ENCODE data around the gene TTC28. TPM values are rescaled to one million over a fixed set of nuclear protein-coding genes. Genes with fewer than 3 reads are reported as not detected.

TTC28 gene
- total RNA-seq, 1 donor from 2014 or later, result 70.8 TPM

- DNase-seq (ENCODE audit: low spot score), result no peak
- no peaks in the 10 kb centered on the region for H3K27me3 Mint-ChIP-seq (ENCODE audit: unreplicated experiment)
- H3K36me3 Mint-ChIP-seq (ENCODE audit: low read depth, unreplicated experiment), result no peaks in the 10 kb centered on the region
- H3K9me3 Mint-ChIP-seq (ENCODE audit: unreplicated experiment), result no peaks in the 10 kb centered on the region
- no peaks in the 10 kb centered on the region for H3K4me1 Mint-ChIP-seq (ENCODE audit: unreplicated experiment)
- no peak overlapping the region for H3K4me3 Mint-ChIP-seq (ENCODE audit: unreplicated experiment)
- no peak overlapping the region for H3K27ac Mint-ChIP-seq (ENCODE audit: unreplicated experiment)
- no peak for TF ChIP-seq CTCF (IDR thresholded peaks at IDR 0.05; ENCODE audit: unreplicated experiment)
These were observed 718.5 kb downstream of the TTC28 start for GRCh38 chr22:27961182-27961581.

- no peaks in the 10 kb centered on the region for H3K9me3 Mint-ChIP-seq (ENCODE audit: unreplicated experiment)
- H3K36me3 Mint-ChIP-seq (ENCODE audit: low read depth, unreplicated experiment), result no peaks in the 10 kb centered on the region
- no peak overlapping the region for H3K27ac Mint-ChIP-seq (ENCODE audit: unreplicated experiment)
- TF ChIP-seq CTCF (IDR thresholded peaks at IDR 0.05; ENCODE audit: unreplicated experiment), result no peak
- H3K4me3 Mint-ChIP-seq (ENCODE audit: unreplicated experiment), result no peak overlapping the region
- no peaks in the 10 kb centered on the region for H3K4me1 Mint-ChIP-seq (ENCODE audit: unreplicated experiment)
- H3K27me3 Mint-ChIP-seq (ENCODE audit: unreplicated experiment), result no peaks in the 10 kb centered on the region
- DNase-seq (ENCODE audit: low spot score), result no peak
These were observed 720.1 kb downstream of the TTC28 start for GRCh38 chr22:27959335-27960090.

GRCh38 chr22:27952779-27953178 is 726.9 kb downstream of the TTC28 start:
- DNase-seq (ENCODE audit: low spot score), result no peak
- Mint-ChIP-seq H3K4me1 (ENCODE audit: unreplicated experiment) (no peaks in the 10 kb centered on the region), H3K4me3 (ENCODE audit: unreplicated experiment) (no peak overlapping the region), H3K36me3 (ENCODE audit: low read depth, unreplicated experiment) (no peaks in the 10 kb centered on the region), H3K9me3 (ENCODE audit: unreplicated experiment) (no peaks in the 10 kb centered on the region), H3K27ac (ENCODE audit: unreplicated experiment) (no peak overlapping the region), H3K27me3 (ENCODE audit: unreplicated experiment) (no peaks in the 10 kb centered on the region)
- TF ChIP-seq CTCF (IDR thresholded peaks at IDR 0.05; ENCODE audit: unreplicated experiment), result no peak

GRCh38 chr22:27952091-27952490 is 727.5 kb downstream of the TTC28 start:
- Mint-ChIP-seq H3K4me3 (ENCODE audit: unreplicated experiment) (no peak overlapping the region), H3K27ac (ENCODE audit: unreplicated experiment) (no peak overlapping the region), H3K4me1 (ENCODE audit: unreplicated experiment) (peaks cover 1% of the 10 kb centered on the region), H3K9me3 (ENCODE audit: unreplicated experiment) (no peaks in the 10 kb centered on the region), H3K27me3 (ENCODE audit: unreplicated experiment) (no peaks in the 10 kb centered on the region), H3K36me3 (ENCODE audit: low read depth, unreplicated experiment) (no peaks in the 10 kb centered on the region)
- no peak for DNase-seq (ENCODE audit: low spot score)
- no peak for TF ChIP-seq CTCF (IDR thresholded peaks at IDR 0.05; ENCODE audit: unreplicated experiment)

GRCh38 chr22:27949421-27949820 is 730.2 kb downstream of the TTC28 start:
- Mint-ChIP-seq H3K4me3 (ENCODE audit: unreplicated experiment) (no peak overlapping the region), H3K36me3 (ENCODE audit: low read depth, unreplicated experiment) (no peaks in the 10 kb centered on the region), H3K4me1 (ENCODE audit: unreplicated experiment) (peaks cover 6% of the 10 kb centered on the region), H3K9me3 (ENCODE audit: unreplicated experiment) (no peaks in the 10 kb centered on the region), H3K27me3 (ENCODE audit: unreplicated experiment) (no peaks in the 10 kb centered on the region), H3K27ac (ENCODE audit: unreplicated experiment) (no peak overlapping the region)
- no peak for TF ChIP-seq CTCF (IDR thresholded peaks at IDR 0.05; ENCODE audit: unreplicated experiment)
- no peak for DNase-seq (ENCODE audit: low spot score)

Data from endothelial cell (in vitro differentiated cells).